A549 (cell line): ENCODE measurements around the gene PRKCG. TPM values are rescaled to one million over a fixed set of nuclear protein-coding genes. Genes with fewer than 3 reads are reported as not detected.
"Not testable (repeated sequence)": the region's sequence is repeated elsewhere in the genome, so short reads cannot be mapped to it uniquely, and the experiment has no call there.

Experiments used
- ATAC-seq, 2 experiments: fragments of 200-7000 bp in 1 of 2; fragments of >200 bp in 1 of 2; cut with Nextera tagmentation in 1 of 2; cut with Tn5 transposase in 1 of 2; 3 replicates each; pipeline versions ENCODE4 v1.8.0 to v1.9.1; 2018 to 2020; ENCODE audit warnings: mild to moderate bottlenecking in 1 of 2, moderate library complexity in 1 of 2
- CTCF ChIA-PET: fragments of 300-600 bp; sonication (Branson Sonifier 250); formaldehyde crosslinking; extraction: SDS; loops from one replicate; lab custom pipeline; 2021; ENCODE audit warnings: antibody characterized with exemption, inconsistent platforms; lab: Yijun Ruan, JAX
- POLR2A ChIA-PET: fragments of 350-600 bp; formaldehyde crosslinking; extraction: SDS; loops from one replicate; lab custom pipeline; 2021; ENCODE audit warnings: antibody characterized with exemption, inconsistent platforms; lab: Yijun Ruan, JAX
- DNase-seq, 2 experiments: peaks; one replicate each; pipeline versions ENCODE4 v3.0.0 to v3.0.0-alpha.2; 2011 to 2016; ENCODE audit warnings: low read depth in 1 of 2, low spot score in 1 of 2
- FAIRE-seq: peaks from 2 replicates; lab custom pipeline; 2011; peaks lifted over from hg19 to GRCh38; lab: Jason Lieb, UNC
- H3K27ac ChIP-seq, 2 experiments: fragments of >200 bp; sonication (Bioruptor Twin); formaldehyde crosslinking; 3 replicates each; pipeline ENCODE4 v1.5.1; 2016 to 2017
- H3K4me1 ChIP-seq: fragments of >200 bp; sonication (Bioruptor Twin); formaldehyde crosslinking; 3 replicates; pipeline ENCODE4 v1.6.1; 2016
- H3K4me2 ChIP-seq: fragments of >200 bp; sonication (Bioruptor Twin); formaldehyde crosslinking; 3 replicates; pipeline ENCODE4 v1.6.1; 2016
- H3K4me3 ChIP-seq: fragments of >200 bp; sonication (Bioruptor Twin); formaldehyde crosslinking; 3 replicates; pipeline ENCODE4 v1.5.1; 2016
- H3K9me3 ChIP-seq: fragments of >200 bp; sonication (Bioruptor Twin); formaldehyde crosslinking; 3 replicates; pipeline ENCODE4 v1.6.1; 2016
- BHLHE40 ChIP-seq: IDR thresholded peaks from 2 replicates; pipeline ENCODE4 v1.6.1; 2012; ENCODE audit warnings: low read depth, low read length, inconsistent platforms
- CHD4 ChIP-seq: fragments of 200-600 bp; sonication (generic); IDR thresholded peaks from 2 replicates; pipeline ENCODE4 v1.6.1; 2016; ENCODE audit warnings: antibody characterized with exemption, mild to moderate bottlenecking, borderline replicate concordance
- ELK1 ChIP-seq: fragments of 150-350 bp; IDR thresholded peaks from 2 replicates; pipeline ENCODE4 v1.6.1; 2014; ENCODE audit warnings: low read depth, mild to moderate bottlenecking, low read length
- EP300 ChIP-seq, 2 experiments: fragments of >200 bp; sonication (Bioruptor Twin); formaldehyde crosslinking; IDR thresholded peaks; 2 replicates in 1 of 2; 3 replicates in 1 of 2; pipeline ENCODE4 v1.6.1; 2016 to 2017
- FOSB ChIP-seq: fragments of 250-450 bp; sonication (Bioruptor Pico); IDR thresholded peaks from 2 replicates; pipeline ENCODE4 v1.5.0; 2020; ENCODE audit warnings: mild to moderate bottlenecking, moderate library complexity
- FOXS1 ChIP-seq: fragments of 250-450 bp; sonication (Bioruptor Pico); IDR thresholded peaks from 2 replicates; pipeline ENCODE4 v1.5.0; 2020; ENCODE audit warnings: mild to moderate bottlenecking, moderate library complexity
- GATA3 ChIP-seq: IDR thresholded peaks from 2 replicates; pipeline ENCODE4 v1.6.1; 2012; ENCODE audit warnings: borderline replicate concordance
- HEYL ChIP-seq: fragments of 250-450 bp; sonication (Bioruptor Pico); IDR thresholded peaks from 2 replicates; pipeline ENCODE4 v1.8.0; 2021; ENCODE audit warnings: mild to moderate bottlenecking, moderate library complexity
- HOXA7 ChIP-seq: fragments of 250-450 bp; sonication (Bioruptor Pico); IDR thresholded peaks from 2 replicates; pipeline ENCODE4 v1.5.0; 2020; ENCODE audit warnings: mild to moderate bottlenecking, moderate library complexity
- KDM1A ChIP-seq: fragments of 200-600 bp; sonication (generic); IDR thresholded peaks from 2 replicates; pipeline ENCODE4 v1.6.1; 2016; ENCODE audit warnings: low read depth, mild to moderate bottlenecking
- MAX ChIP-seq: IDR thresholded peaks from 2 replicates; pipeline ENCODE4 v1.6.1; 2012
- MAZ ChIP-seq: fragments of 150-350 bp; IDR thresholded peaks from 2 replicates; pipeline ENCODE4 v1.6.1; 2014; ENCODE audit warnings: antibody characterized with exemption, low read depth, low read length, borderline replicate concordance
- POLR2A ChIP-seq: IDR thresholded peaks from 2 replicates; pipeline ENCODE4 v1.6.1; 2012; ENCODE audit warnings: mild to moderate bottlenecking, low read length
- POLR2AphosphoS2 ChIP-seq: conservative IDR thresholded peaks from 2 replicates; pipeline ENCODE4 v1.6.1; 2012; ENCODE audit warnings: low read length, improper control_type of control experiment, inconsistent platforms
- RAD21 ChIP-seq, 2 experiments: fragments of >200 bp in 1 of 2; sonication (Bioruptor Twin) in 1 of 2; formaldehyde crosslinking in 1 of 2; IDR thresholded peaks in 1 of 2; conservative IDR thresholded peaks in 1 of 2; 2 replicates in 1 of 2; 3 replicates in 1 of 2; pipeline ENCODE4 v1.6.1; 2012 to 2018; ENCODE audit warnings: inconsistent platforms in 1 of 2
- SREBF2 ChIP-seq: fragments of 450-650 bp; IDR thresholded peaks from 2 replicates; pipeline ENCODE4 v1.6.1; 2014; ENCODE audit warnings: mild to moderate bottlenecking, moderate library complexity
- TFCP2L1 ChIP-seq: fragments of 250-450 bp; sonication (Bioruptor Pico); IDR thresholded peaks from 2 replicates; pipeline ENCODE4 v1.5.0; 2021; ENCODE audit warnings: mild to moderate bottlenecking
- ZC3H11A ChIP-seq: fragments of 450-650 bp; IDR thresholded peaks from 2 replicates; pipeline ENCODE4 v1.6.1; 2014; ENCODE audit warnings: antibody characterized with exemption, mild to moderate bottlenecking
- ZSCAN20 ChIP-seq: fragments of 250-450 bp; sonication (Bioruptor Pico); IDR thresholded peaks from 2 replicates; pipeline ENCODE4 v1.8.0; 2022; ENCODE audit warnings: mild to moderate bottlenecking, moderate library complexity
- WGBS: methylation state at CpG from one replicate; pipeline ENCODE4 v1.1.6; 2017; ENCODE audit errors: missing lambda C conversion rate; 5-methylcytosine and 5-hydroxymethylcytosine counted together
- polyA plus RNA-seq, 4 experiments: library from polyadenylated mRNA; depleted of rRNA in 3 of 4; stranded (reverse); fragments of >200 nt; fragmentation: RNase III in 1 of 4; extraction: RNeasy Plus Mini Kit Qiagen cat#74134 plus additional on column Dnase treatment in 1 of 4; gene quantifications; 2 replicates in 3 of 4; 3 replicates in 1 of 4; pipeline ENCODE4 v1.2.3, GENCODE V29; 2011 to 2017
- TF ChIP-seq, protein P1 (sequence below): fragments of >200 bp; sonication (Bioruptor Twin); formaldehyde crosslinking; IDR thresholded peaks from 3 replicates; pipeline ENCODE4 v1.5.1; 2016
- TF ChIP-seq, protein P2 (sequence below): fragments of 250-450 bp; sonication (Bioruptor Pico); IDR thresholded peaks from 2 replicates; pipeline ENCODE4 v1.5.0; 2021; ENCODE audit warnings: mild to moderate bottlenecking, moderate library complexity, borderline replicate concordance

The PRKCG gene
- polyA plus RNA-seq, 2 of the 4 experiments (the other 2 are of a cell fraction): 0.61 to 0.81 TPM

DNA sequence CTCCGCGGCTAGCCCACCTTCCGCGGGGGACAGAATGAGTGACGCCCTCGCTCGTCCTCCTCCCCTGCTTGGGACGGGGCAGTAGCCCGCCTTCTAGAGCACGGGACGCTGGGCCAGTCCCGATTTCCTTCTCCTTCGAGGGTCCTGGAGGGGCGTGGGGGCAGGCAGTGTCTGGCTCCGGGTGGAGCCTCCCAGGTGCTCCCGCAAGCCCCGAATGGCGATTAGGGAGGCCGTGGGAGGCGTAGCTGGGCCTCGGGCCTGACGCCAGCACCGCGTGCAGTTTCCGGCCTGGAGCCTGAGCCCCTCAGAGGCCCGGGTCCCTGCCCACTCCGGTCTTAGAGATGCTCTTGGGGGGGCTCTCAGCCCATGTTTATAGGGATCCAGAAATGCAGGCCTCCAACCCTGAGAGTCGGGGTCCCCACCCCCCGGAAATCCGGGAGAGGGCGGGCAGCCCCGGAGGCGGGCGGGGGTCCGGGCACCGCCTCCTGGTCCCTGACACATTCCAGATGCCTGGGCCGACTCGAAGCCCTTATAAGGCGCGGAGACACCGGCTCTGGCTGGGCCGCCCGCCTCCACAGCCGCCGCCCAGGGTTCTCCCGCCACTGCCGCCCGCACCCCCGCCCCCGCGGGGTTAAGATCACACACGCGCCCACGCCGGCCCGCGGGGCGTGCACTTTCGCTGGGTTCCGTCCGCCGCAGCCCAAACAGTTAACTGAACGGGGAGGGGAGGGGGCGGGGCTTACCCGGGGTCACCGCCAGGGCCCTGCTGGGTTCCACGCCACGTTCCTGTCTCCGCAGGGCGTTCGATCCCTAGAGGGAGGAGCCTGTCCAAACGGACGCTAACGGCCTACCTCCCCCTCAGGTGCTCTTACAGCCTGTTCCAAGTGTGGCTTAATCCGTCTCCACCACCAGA is 12.8 kb upstream of the PRKCG start (continued):
- TF ChIP-seq ELK1 (no peak), POLR2AphosphoS2 (peak; percentile 93), GATA3 (peak; percentile 48; the same call in 1 of the 2 replicates), POLR2A (no peak; the same call in 1 of the 2 replicates), FOXS1 (CRISPR knock-in tag) (peak; percentile 8; the same call in 1 of the 2 replicates), MAX (no peak; the same call in none of the 2 replicates), FOSB (CRISPR knock-in tag) (peak; percentile 92), TFCP2L1 (peak; percentile 97), HOXA7 (CRISPR knock-in tag) (peak; percentile 91), HEYL (CRISPR knock-in tag) (no peak), ZSCAN20 (CRISPR knock-in tag) (no peak), ZC3H11A (no peak), MAZ (no peak), SREBF2 (no peak), BHLHE40 (0 out of 2 replicates have a peak, but pooled peaks have one; percentile 7), KDM1A (no peak), CHD4 (no peak), EP300 (IDR thresholded peaks at IDR 0.05) (no peak), RAD21 (conservative IDR thresholded peaks at IDR 0.05 in 1 of 2, IDR thresholded peaks at IDR 0.05 in 1 of 2) (peak in 1 of 2 experiments; percentile 1; a peak in 1 of 5 replicates)
- TF ChIP-seq, protein P1, sequence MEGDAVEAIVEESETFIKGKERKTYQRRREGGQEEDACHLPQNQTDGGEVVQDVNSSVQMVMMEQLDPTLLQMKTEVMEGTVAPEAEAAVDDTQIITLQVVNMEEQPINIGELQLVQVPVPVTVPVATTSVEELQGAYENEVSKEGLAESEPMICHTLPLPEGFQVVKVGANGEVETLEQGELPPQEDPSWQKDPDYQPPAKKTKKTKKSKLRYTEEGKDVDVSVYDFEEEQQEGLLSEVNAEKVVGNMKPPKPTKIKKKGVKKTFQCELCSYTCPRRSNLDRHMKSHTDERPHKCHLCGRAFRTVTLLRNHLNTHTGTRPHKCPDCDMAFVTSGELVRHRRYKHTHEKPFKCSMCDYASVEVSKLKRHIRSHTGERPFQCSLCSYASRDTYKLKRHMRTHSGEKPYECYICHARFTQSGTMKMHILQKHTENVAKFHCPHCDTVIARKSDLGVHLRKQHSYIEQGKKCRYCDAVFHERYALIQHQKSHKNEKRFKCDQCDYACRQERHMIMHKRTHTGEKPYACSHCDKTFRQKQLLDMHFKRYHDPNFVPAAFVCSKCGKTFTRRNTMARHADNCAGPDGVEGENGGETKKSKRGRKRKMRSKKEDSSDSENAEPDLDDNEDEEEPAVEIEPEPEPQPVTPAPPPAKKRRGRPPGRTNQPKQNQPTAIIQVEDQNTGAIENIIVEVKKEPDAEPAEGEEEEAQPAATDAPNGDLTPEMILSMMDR: no peak
- TF ChIP-seq, protein P2, sequence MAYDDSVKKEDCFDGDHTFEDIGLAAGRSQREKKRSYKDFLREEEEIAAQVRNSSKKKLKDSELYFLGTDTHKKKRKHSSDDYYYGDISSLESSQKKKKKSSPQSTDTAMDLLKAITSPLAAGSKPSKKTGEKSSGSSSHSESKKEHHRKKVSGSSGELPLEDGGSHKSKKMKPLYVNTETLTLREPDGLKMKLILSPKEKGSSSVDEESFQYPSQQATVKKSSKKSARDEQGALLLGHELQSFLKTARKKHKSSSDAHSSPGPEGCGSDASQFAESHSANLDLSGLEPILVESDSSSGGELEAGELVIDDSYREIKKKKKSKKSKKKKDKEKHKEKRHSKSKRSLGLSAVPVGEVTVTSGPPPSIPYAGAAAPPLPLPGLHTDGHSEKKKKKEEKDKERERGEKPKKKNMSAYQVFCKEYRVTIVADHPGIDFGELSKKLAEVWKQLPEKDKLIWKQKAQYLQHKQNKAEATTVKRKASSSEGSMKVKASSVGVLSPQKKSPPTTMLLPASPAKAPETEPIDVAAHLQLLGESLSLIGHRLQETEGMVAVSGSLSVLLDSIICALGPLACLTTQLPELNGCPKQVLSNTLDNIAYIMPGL (CRISPR knock-in tag): peak; percentile 89; the same call in 1 of the 2 replicates

DNA sequence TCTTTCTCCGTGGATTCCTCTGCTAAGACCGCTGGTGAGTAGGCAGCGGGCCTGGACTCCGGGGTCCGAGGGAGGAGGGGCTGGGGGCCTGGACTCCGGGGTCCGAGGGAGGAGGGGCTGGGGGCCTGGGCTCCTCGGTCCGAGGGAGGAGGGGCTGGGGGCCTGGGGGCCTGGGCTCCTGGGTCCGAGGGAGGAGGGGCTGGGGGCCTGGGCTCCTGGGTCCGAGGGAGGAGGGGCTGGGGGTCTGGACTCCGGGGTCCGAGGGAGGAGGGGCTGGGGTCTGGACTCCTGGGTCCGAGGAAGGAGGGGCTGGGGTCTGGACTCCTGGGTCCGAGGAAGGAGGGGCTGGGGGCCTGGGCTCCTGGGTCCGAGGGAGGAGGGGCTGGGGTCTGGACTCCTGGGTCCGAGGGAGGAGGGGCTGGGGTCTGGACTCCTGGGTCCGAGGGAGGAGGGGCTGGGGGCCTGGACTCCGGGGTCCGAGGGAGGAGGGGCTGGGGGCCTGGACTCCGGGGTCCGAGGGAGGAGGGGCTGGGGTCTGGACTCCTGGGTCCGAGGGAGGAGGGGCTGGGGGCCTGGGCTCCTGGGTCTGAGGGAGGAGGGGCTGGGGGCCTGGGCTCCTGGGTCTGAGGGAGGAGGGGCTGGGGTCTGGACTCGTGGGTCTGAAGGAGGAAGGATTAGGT is 12.1 kb upstream of the PRKCG start:
- CTCF ChIA-PET: interaction anchor here (1.9 to 2.4 kb wide), 3 partner anchors 12 to 154 kb away, joined by 6 to 12 read pairs (median 8); partner anchors contain the start of gene PRKCG
- FAIRE-seq, H3K9me3 ChIP-seq, DNase-seq, ATAC-seq, POLR2A ChIA-PET: not testable (repeated sequence)
- H3K4me1 ChIP-seq: peaks cover 17% of the 10 kb centered on the region
- peak overlapping the region; percentile 69 for H3K4me3 ChIP-seq
- H3K4me2 ChIP-seq: peak overlapping the region; percentile 93
- 14% methylated on average over 2 of the region's 24 CpGs for WGBS
- H3K27ac ChIP-seq: peak overlapping the region; percentile 94
